ENCODE results near the gene CLEC18A.
A peak's percentile ranks its signal among the peaks of the same experiment; 100 is the strongest.
"Not testable (repeated sequence)": the region's sequence is repeated elsewhere in the genome, so short reads cannot be mapped to it uniquely, and the experiment has no call there.

CLEC18A gene

GRCh38 chr16:69963312-69963711 is 12.2 kb downstream of the CLEC18A start:
- not testable (repeated sequence) for DNase-seq (ENCODE audit: low spot score)

DNA sequence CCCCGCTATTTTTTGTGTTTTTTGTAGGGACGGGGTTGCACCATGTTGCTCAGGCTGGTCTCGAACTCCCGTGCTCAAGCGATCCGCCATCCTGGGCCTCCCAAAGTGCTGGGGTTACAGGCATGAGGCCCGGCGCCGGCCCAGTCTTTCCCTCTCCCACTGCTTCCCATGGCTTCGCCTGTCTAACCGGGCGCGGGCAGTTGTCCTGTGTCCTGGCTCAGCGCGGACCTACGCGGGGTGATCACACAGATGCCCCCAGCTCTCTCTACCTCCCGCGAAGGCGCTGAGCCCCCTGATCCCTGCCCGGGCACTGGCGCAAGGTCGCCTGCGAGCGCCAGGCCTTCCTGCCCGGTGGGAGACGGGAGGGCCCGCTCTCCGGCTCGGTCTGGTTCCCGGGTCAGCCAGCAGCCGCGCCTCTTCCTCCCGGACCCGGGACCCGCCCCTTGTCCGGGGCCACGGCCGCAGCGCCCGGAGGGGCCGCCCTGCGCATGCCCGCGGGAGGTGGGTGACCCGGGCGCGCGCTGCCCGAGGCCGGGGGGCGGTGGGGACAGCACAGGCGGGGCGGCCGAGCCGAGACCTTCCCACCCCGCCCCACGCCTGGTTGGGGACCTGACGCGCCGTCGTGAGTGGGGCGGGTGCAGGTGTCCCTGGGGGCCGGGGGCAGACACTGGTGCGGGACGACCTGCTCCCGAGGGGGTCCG is 14.0 kb downstream of the CLEC18A start:
- H3K4me3 ChIP-seq: peak overlapping the region; percentile 89
- peak overlapping the region; percentile 13 to 89 for H3K27ac ChIP-seq
- DNase-seq (ENCODE audit: low spot score): peak; percentile 73

More at GRCh38 chr16:69963312-69963711, 12.2 kb downstream of the CLEC18A start:
- not testable (repeated sequence) for H3K27ac ChIP-seq, H3K4me3 ChIP-seq

GRCh38 chr16:69965661-69966054 is 14.5 kb downstream of the CLEC18A start:
- Histone ChIP-seq H3K4me3 (peak overlapping the region; percentile 89), H3K27ac (peak overlapping the region in 1 of 2 donors; percentile 89)
- DNase-seq (ENCODE audit: low spot score): not testable (repeated sequence)

GRCh38 chr16:69967688-69968087 is 16.6 kb downstream of the CLEC18A start:
- not testable (repeated sequence) for H3K27ac ChIP-seq; H3K4me3 ChIP-seq; DNase-seq (ENCODE audit: low spot score)

DNA sequence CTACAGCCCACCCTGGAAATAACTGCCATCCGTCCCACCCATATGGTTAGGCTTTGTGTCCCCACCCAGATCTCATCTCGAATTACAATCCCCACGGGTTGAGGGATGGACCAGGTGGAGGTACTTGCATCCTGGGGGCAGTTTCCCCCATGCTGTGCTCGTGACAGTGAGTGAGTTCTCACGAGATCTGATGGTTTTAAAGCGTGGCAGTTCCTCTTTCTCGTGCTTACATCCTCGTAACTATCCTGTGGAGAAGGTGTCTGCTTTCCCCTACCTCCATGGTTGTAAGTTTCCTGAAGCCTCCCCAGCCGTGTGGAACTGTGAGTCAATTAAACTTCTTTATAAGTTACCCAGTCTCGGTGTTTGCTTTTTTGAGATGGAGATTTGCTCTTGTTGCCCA is 17.0 kb downstream of the CLEC18A start:
- not testable (repeated sequence) for H3K4me3 ChIP-seq; H3K27ac ChIP-seq; DNase-seq (ENCODE audit: low spot score)

- not testable (repeated sequence) for H3K27ac ChIP-seq; DNase-seq (ENCODE audit: low spot score); H3K4me3 ChIP-seq
Observed at GRCh38 chr16:69969657-69970056, 18.5 kb downstream of the CLEC18A start.

- DNase-seq (ENCODE audit: low spot score); H3K4me3 ChIP-seq; H3K27ac ChIP-seq: not testable (repeated sequence)
Observed at GRCh38 chr16:69972120-69972519, 21.0 kb downstream of the CLEC18A start.

GRCh38 chr16:69972935-69973334 is 21.8 kb downstream of the CLEC18A start:
- not testable (repeated sequence) for H3K27ac ChIP-seq

DNA sequence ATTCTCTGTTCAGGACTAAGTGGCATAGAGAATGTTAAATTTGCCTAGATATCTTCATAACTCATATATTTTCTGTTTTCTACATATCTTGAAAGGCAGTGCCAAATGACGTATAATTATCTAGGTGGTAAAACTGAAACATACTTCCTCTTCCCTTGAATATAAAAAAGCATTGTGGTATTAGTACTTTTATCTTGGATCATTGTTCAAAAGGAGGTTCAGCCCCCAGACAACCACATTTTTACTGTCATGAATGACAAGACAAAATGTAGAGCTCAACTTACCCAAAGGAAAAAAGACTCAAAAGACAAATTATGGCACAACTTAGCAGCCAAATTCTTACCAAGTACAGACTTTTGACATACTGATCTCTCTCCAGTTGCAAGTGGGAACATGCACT is 34.1 kb downstream of the CLEC18A start:
- H3K27ac ChIP-seq; H3K4me3 ChIP-seq; DNase-seq (ENCODE audit: low spot score): not testable (repeated sequence)

More at GRCh38 chr16:69972935-69973334, 21.8 kb downstream of the CLEC18A start:
- DNase-seq (ENCODE audit: low spot score); H3K4me3 ChIP-seq: not testable (repeated sequence)

DNA sequence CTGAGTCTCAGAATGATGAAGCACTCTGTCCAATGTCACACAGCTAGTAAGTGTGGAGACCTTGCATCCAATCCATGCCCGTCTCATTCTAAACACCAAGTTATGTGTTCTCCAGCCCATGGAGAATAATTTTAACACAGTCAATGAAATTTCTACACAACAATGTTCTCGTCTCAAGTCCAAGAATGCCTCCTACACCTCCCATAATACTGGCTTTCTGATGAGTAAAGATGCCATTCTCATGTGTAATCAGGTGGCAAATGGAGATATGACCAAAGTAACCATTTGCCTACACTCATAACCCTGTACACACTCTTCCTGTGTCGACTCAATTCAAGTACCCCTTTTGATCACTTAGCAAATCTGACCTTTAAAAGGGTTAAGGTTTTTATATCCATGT is 46.8 kb downstream of the CLEC18A start:
- H3K27ac ChIP-seq: peak overlapping the region in 1 of 2 donors; percentile 11
- not testable (repeated sequence) for DNase-seq (ENCODE audit: low spot score); H3K4me3 ChIP-seq

DNA sequence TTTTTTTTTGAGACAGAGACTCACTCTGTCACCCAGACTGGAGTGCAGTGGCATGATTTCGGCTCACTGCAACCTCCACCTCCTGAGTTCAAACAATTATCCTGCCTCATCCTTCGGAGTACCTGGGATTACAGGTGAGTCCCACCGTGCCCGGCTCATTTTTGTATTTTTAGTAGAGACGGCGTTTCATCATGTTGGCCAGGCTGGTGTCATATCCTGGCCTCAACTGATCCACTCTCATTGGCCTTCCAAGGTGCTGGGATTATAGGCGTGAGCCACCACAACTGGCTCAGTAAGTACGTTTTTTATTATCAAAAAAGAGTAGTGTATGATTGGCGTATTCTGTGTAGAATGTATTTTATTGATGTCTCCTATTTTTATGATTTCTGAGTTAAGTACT is 48.7 kb downstream of the CLEC18A start:
- peak overlapping the region in 1 of 2 donors; percentile 7 for H3K27ac ChIP-seq
- not testable (repeated sequence) for H3K4me3 ChIP-seq; DNase-seq (ENCODE audit: low spot score)

DNA sequence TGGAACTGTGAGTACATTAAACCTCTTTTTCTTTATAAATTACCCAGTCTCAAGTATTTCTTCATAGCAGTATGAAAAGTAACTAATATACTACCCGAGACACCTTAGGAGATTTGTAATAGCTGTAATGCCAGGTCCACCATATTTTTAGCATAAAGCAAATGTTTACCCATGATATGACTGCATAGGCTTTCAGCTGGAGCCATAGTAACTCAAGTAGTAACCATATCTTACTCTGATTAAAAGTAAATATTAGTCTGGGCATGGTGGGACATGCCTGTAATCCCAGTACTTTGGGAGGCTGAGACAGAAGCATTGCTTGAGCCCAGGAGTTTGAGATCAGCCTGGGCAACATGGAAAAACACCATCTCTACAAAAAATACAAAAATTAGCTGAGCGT is 52.4 kb downstream of the CLEC18A start:
- DNase-seq (ENCODE audit: low spot score); H3K27ac ChIP-seq; H3K4me3 ChIP-seq: not testable (repeated sequence)

GRCh38 chr16:70008604-70009003 is 57.5 kb downstream of the CLEC18A start:
- not testable (repeated sequence) for DNase-seq (ENCODE audit: low spot score); H3K27ac ChIP-seq; H3K4me3 ChIP-seq

DNA sequence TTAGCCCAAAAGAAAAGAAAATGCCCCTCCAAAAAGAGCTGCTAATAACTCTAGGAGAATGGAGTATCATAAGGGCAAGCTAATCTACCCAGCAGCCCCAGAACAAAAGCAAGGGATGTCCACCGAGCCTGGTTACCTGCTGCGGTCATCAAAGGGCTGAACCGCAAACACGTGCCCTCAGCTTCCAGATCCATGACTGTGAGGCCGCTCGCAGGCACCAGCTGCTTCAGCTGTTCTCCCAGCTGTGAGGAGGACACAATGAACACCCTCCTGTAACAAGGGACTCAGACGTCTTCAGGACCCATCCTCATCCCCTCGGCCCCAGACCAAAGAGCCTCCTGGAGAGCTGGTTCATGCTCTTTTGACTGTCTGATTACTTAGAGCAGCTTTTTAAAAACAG is 59.5 kb downstream of the CLEC18A start:
- not testable (repeated sequence) for H3K27ac ChIP-seq; H3K4me3 ChIP-seq; DNase-seq (ENCODE audit: low spot score)

DNA sequence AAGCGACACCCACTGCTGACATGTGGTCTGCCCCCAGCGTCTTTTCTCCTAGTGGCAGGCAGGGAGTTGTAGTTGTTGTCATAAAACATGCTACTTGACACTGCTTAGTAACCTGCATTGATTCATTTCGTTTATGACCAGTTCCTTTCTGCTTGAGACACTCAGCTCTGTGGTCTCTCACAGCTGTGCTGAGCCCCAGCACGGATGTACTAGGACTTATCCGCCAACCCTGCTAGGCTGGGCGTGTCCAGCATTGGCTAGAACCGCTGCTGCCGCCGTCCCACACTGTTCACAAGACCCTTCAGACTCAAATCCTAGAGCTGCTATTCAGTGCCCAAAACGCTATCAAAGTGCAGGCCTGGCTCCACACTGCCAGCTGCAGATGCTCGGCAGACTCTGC is 60.0 kb downstream of the CLEC18A start:
- not testable (repeated sequence) for H3K27ac ChIP-seq; H3K4me3 ChIP-seq; DNase-seq (ENCODE audit: low spot score)

GRCh38 chr16:70012354-70012753 is 61.2 kb downstream of the CLEC18A start:
- H3K4me3 ChIP-seq; H3K27ac ChIP-seq; DNase-seq (ENCODE audit: low spot score): not testable (repeated sequence)

- H3K27ac ChIP-seq: not testable (repeated sequence)
Observed at GRCh38 chr16:70012951-70013350, 61.8 kb downstream of the CLEC18A start.

More at GRCh38 chr16:70012951-70013350, 61.8 kb downstream of the CLEC18A start:
- H3K4me3 ChIP-seq; DNase-seq (ENCODE audit: low spot score): not testable (repeated sequence)

Measured in coronary artery (tissue), 2 donors.